Suppressor macrophage treated with lipopolysaccharide for 1 hour (primary cell): ENCODE results near the gene CTDSPL.

Source experiments
- DNase-seq, 3 donors: peaks; one replicate each; pipeline ENCODE4 v3.0.0-alpha.2; 2020 to 2022

The CTDSPL gene

GRCh38 chr3:37943631-37944314 lies 82.1 kb downstream of the CTDSPL start:
- DNase-seq, result no peak

DNA sequence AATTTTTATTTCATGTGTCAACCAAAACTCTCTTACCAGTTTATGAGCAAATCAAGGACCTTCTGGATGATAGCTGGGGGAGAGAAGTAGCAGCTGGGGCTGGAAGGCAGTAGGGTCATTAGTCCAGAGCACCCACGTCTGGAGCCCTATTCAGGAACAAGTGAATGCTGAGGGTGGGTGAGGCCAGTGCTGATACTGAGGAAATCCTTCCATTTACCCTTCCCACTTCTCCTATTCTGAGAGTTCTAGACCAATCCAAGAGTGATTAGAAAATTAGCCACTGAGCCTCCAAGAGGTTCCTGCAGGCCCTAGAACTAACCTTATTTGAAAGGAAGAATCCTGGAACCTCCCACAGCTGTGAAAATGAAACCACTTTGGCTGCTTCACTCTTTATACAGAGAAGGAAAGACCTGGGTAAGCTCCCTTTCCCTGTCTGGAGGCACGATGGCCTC lies 82.7 kb downstream of the CTDSPL start:
- peak; percentile 6 to 42 (median 26) for DNase-seq

DNA sequence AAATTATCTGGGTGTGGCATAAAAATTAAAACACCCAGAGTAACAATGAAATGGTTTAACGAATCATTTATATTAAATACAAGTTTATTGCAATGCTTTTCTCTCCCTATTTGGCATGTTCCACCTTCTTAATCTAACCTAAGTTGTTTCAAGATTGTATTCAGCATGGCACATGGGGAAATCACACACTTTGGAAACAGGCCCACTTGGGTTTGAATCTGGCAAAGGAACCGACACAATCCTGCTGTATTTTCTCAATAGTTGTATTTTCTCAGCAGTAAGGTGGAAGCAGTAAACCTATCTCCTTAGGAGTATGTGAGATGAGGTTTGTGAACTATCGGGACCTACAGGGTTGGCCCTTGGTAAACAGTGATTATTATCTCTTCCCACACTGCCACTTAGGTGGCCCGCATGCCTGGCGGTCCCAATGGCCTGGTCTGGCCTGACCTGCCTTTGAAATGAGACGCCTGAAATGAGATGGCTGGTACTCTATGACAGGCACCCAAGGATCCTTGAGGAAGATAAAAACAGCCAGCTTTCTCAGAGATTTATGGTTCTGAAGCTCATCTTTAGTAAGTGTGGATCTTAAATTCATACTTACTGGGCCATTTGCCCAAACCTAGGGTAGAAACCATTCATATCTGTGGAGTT lies 83.6 kb downstream of the CTDSPL start:
- no peak for DNase-seq

- DNase-seq, result peak in 2 of 3 donors; percentile 14 to 26
Measured at GRCh38 chr3:37945807-37946530, 84.3 kb downstream of the CTDSPL start.

GRCh38 chr3:37946531-37946889 lies 84.8 kb downstream of the CTDSPL start:
- DNase-seq, result peak in 1 of 3 donors; percentile 7

- no peak for DNase-seq
Measured at GRCh38 chr3:37949866-37950265, 88.2 kb downstream of the CTDSPL start.

- no peak for DNase-seq
Measured at GRCh38 chr3:37952564-37952963, 90.9 kb downstream of the CTDSPL start.

DNA sequence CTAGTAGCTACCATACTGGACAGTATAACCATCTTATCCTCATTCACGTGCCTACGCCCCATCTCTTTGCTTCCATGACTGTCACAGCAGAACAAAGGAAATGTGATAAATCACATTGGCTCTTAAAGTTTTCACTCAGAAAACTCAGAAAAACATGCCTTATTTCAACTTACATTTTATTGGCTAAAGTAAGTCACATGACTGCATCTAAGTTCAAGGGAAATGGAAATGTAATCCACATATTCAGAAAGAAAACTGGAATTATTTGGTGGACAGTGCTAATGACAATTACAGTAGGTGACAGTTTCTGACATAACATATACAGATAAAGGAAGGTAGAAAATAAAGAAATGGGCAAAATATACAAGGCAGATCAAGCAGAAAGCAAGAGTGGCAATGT lies 91.5 kb downstream of the CTDSPL start:
- DNase-seq, result no peak

DNA sequence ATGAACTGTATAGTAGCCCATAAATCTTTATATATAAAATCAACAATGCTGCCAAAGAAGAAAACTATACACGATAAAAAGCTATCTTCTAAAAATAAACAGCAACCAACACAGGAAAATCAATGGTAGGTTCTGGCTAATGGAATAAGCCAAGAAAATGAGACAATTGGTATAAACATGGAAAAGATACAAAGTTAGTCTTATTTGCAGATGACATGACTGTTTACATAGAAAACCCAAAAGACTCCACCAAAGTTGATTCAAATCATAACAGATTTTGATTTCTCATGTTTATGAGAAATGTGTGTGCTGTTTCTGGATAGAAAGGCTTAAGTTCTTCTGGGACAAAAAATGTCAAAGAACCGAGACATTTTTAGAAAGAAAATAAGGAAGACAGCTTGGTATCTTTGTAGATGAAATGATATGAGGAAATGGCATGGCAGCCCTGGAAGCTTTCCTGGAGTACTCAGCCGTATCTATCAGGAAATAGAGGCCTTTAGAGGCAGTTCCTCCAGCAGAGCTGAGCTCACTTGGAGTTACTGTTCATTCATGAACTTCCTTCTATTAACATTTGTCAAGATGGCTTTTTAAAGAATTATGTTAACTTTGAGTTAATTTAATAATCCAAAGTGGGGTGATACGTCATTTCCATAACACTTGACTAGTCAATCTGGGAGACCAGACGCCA lies 92.2 kb downstream of the CTDSPL start:
- no peak for DNase-seq

DNA sequence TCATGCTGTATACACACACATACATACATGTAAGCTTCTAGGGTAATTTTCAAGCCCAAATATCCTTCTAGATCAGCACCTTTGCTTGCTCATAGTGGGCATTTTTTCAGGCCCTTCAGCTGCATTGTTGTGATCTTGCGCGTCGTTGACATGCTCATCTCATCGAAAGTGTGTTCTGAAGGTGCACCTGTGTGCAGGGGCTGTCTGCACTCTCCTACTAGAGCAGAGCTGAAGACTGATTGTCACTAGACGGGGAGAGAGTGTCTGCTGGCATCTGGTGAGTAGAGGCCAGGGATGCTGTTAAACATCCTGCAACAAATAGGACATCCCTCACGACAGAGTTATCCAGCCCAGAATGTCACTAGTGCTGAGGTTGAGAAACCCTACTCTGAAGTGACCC lies 93.2 kb downstream of the CTDSPL start:
- DNase-seq, result no peak

GRCh38 chr3:37955918-37956707 lies 94.4 kb downstream of the CTDSPL start:
- peak; percentile 57 to 80 (median 78) for DNase-seq

DNA sequence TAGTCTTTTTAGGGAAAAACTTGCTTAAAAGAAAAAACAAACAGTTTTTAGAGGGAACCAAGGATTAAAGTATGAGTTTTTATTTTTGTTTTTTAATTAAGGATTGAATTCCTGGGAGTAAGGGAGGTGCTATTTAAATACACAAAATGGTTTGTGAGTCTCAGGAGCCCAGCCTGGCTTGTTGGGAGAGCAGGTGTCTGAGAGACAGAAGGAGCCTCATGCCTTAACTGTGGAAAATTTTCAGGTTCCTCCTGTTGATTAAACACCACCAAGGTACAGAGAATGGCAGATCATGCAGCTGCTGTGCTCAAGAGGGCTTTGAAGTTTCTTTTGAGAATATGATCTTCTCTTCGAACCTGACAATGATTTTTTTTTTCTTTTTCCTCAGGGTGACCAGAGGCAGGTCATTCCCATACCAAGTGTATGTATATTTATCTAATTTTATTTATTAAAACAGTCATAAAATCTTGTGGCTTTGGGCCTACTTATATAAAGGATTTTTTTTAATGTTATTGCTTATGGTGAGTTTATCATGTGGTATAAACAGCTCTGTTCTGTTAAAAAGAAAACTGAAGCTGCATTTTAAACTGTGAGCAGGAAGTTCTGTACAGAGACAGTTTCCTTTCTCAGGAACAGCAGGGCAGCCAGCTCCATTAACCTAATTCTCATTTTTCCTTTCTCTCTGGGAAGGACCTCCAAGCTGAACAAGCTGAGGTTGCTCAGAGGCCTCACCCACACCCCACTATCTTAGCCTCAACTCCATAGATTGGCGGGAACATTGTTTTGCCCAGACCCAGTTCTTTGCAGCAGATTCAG lies 95.3 kb downstream of the CTDSPL start:
- DNase-seq, result peak in 1 of 3 donors; percentile 27

- DNase-seq, result no peak
Measured at GRCh38 chr3:37957539-37957936, 95.9 kb downstream of the CTDSPL start.

GRCh38 chr3:37961622-37962431 lies 100.1 kb downstream of the CTDSPL start:
- DNase-seq, result no peak

GRCh38 chr3:37963016-37963415 lies 101.3 kb downstream of the CTDSPL start:
- no peak for DNase-seq

DNA sequence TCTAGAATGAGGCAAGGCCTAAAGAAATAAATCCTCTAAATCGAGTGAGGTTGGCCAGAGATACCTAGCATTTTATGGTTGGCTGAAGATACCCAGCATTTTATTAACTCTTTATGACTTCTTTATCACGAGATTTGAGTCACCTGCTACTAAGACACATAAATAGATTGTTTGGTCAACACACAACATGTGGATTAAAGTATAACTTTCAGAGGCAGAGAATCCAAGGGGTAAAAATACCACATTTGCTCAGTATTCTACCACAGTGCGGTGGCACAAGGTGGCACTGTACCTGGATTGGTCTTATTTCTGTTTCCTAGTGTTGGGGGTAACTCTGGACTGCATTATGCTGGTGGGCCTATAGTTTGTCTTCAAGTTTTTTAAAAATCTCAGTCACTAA lies 102.0 kb downstream of the CTDSPL start:
- no peak for DNase-seq

GRCh38 chr3:37964146-37964545 lies 102.5 kb downstream of the CTDSPL start:
- DNase-seq, result no peak

DNA sequence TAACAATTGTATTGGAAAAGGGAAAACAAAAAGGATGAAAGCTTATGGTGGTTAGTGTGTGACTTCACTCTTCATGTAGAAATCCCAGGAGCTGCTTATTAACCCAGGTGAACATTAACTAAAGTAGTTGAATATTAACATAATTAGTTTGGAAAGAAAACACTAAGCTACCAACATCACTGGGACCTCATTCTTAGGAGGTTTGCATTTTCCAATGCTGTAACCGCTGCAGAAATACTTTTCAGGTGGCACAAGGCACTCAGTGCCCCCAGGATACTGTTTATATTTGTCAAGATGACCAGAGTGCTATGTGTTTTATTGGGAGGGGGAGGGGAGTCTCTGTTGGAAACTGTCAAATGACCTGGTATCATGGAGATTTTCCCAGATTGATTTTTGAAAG lies 103.0 kb downstream of the CTDSPL start:
- DNase-seq, result no peak

DNA sequence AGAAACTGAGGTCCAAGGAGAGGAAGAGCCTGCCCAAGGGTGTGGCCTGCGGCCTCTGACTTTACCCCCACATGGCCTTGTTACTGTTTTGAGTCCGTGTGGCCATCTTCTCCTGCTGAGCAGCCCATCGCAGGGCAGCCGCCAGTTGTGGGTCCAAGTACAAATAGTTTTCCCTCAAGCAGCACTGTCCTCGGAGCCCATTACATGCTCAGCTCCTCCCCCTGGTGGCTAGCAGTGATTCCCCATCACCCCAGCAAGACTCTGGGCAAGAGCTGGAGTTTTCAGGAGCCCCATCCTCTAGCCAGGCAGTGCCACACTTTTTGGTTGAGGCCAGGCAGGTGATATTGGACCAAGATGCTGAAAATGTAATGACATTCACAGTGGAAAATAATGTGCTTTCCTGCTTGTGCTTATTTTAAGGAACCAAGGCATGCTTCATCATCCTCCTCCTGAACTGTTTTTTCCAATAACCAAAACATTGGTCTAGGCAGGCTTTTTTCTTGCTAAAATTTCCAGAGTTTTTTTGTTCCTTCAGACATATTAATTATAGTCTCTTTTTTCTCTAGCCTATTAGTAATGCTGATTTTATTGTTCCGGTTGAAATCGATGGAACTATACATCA lies 105.7 kb downstream of the CTDSPL start:
- peak; percentile 66 to 85 (median 81) for DNase-seq

DNA sequence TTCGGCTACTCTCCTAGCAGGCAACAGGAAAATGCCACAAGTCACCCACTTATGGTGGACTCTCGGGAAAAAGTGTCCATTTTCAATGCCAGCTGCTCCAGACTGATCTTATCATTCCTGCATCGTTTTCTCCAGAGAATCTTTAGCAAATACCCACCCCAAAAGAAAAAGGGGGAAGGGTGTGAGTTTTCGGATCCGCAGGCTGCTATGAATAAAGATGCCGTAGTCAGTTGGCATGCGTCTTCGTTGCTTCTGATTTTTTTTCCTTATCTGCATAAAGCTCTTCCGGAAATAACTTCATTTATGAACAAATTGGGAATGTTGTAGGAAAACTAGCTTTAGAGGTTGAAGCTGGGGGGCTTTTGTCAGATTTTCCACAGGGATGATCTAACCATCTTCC lies 106.5 kb downstream of the CTDSPL start:
- DNase-seq, result no peak
